A549 (cell line): ENCODE data around the gene GABBR1. TPM values are rescaled to one million over a fixed set of nuclear protein-coding genes. Genes with fewer than 3 reads are reported as not detected.

ENCODE experiments used
- ATAC-seq, 2 experiments: fragments of 200-7000 bp in 1 of 2; fragments of >200 bp in 1 of 2; cut with Nextera tagmentation in 1 of 2; cut with Tn5 transposase in 1 of 2; 3 replicates each; pipeline versions ENCODE4 v1.8.0 to v1.9.1; 2018 to 2020; ENCODE audit warnings: mild to moderate bottlenecking in 1 of 2, moderate library complexity in 1 of 2
- CTCF ChIA-PET: fragments of 300-600 bp; sonication (Branson Sonifier 250); formaldehyde crosslinking; extraction: SDS; loops from one replicate; lab custom pipeline; 2021; ENCODE audit warnings: antibody characterized with exemption, inconsistent platforms; lab: Yijun Ruan, JAX
- POLR2A ChIA-PET: fragments of 350-600 bp; formaldehyde crosslinking; extraction: SDS; loops from one replicate; lab custom pipeline; 2021; ENCODE audit warnings: antibody characterized with exemption, inconsistent platforms; lab: Yijun Ruan, JAX
- DNase-seq, 2 experiments: peaks; one replicate each; pipeline versions ENCODE4 v3.0.0 to v3.0.0-alpha.2; 2011 to 2016; ENCODE audit warnings: low read depth in 1 of 2, low spot score in 1 of 2
- FAIRE-seq: peaks from 2 replicates; lab custom pipeline; 2011; peaks lifted over from hg19 to GRCh38; lab: Jason Lieb, UNC
- H3K27ac ChIP-seq, 2 experiments: fragments of >200 bp; sonication (Bioruptor Twin); formaldehyde crosslinking; 3 replicates each; pipeline ENCODE4 v1.5.1; 2016 to 2017
- H3K4me1 ChIP-seq: fragments of >200 bp; sonication (Bioruptor Twin); formaldehyde crosslinking; 3 replicates; pipeline ENCODE4 v1.6.1; 2016
- H3K4me2 ChIP-seq: fragments of >200 bp; sonication (Bioruptor Twin); formaldehyde crosslinking; 3 replicates; pipeline ENCODE4 v1.6.1; 2016
- H3K4me3 ChIP-seq: fragments of >200 bp; sonication (Bioruptor Twin); formaldehyde crosslinking; 3 replicates; pipeline ENCODE4 v1.5.1; 2016
- H3K9me3 ChIP-seq: fragments of >200 bp; sonication (Bioruptor Twin); formaldehyde crosslinking; 3 replicates; pipeline ENCODE4 v1.6.1; 2016
- CTCF ChIP-seq: fragments of >200 bp; sonication (Bioruptor Twin); formaldehyde crosslinking; IDR thresholded peaks from 3 replicates; pipeline ENCODE4 v1.5.1; 2016
- ELK1 ChIP-seq: fragments of 150-350 bp; IDR thresholded peaks from 2 replicates; pipeline ENCODE4 v1.6.1; 2014; ENCODE audit warnings: low read depth, mild to moderate bottlenecking, low read length
- ESRRA ChIP-seq: fragments of 150-350 bp; IDR thresholded peaks from 2 replicates; pipeline ENCODE4 v1.6.1; 2014; ENCODE audit warnings: mild to moderate bottlenecking, low read length, borderline replicate concordance
- HOXB5 ChIP-seq: fragments of 250-450 bp; sonication (Bioruptor Pico); IDR thresholded peaks from 2 replicates; pipeline ENCODE4 v1.5.0; 2020; ENCODE audit warnings: mild to moderate bottlenecking, moderate library complexity
- KDM5A ChIP-seq: fragments of 200-600 bp; sonication (generic); IDR thresholded peaks from 2 replicates; pipeline ENCODE4 v1.6.1; 2016; ENCODE audit warnings: antibody characterized with exemption, mild to moderate bottlenecking
- MAFK ChIP-seq: fragments of 450-650 bp; IDR thresholded peaks from 2 replicates; pipeline ENCODE4 v1.6.1; 2014; ENCODE audit not compliant: partially characterized antibody
- NPAS2 ChIP-seq: fragments of 250-450 bp; sonication (Bioruptor Pico); IDR thresholded peaks from 2 replicates; pipeline ENCODE4 v1.8.0; 2022; ENCODE audit warnings: mild to moderate bottlenecking, moderate library complexity, borderline replicate concordance
- POLR2AphosphoS2 ChIP-seq: conservative IDR thresholded peaks from 2 replicates; pipeline ENCODE4 v1.6.1; 2012; ENCODE audit warnings: low read length, improper control_type of control experiment, inconsistent platforms
- RARB ChIP-seq: fragments of 250-450 bp; sonication (Bioruptor Pico); IDR thresholded peaks from 2 replicates; pipeline ENCODE4 v1.8.0; 2021; ENCODE audit warnings: mild to moderate bottlenecking, moderate library complexity
- RNF2 ChIP-seq: fragments of 200-600 bp; sonication (generic); IDR thresholded peaks from 2 replicates; pipeline ENCODE4 v1.6.1; 2016; ENCODE audit warnings: low read depth, mild to moderate bottlenecking, antibody characterized with exemption, moderate library complexity, borderline replicate concordance
- USF2 ChIP-seq: fragments of 450-650 bp; IDR thresholded peaks from 2 replicates; pipeline ENCODE4 v1.6.1; 2014; ENCODE audit warnings: antibody characterized with exemption
- WGBS: methylation state at CpG from one replicate; pipeline ENCODE4 v1.1.6; 2017; ENCODE audit errors: missing lambda C conversion rate; 5-methylcytosine and 5-hydroxymethylcytosine counted together
- polyA plus RNA-seq, 4 experiments: library from polyadenylated mRNA; depleted of rRNA in 3 of 4; stranded (reverse); fragments of >200 nt; fragmentation: RNase III in 1 of 4; extraction: RNeasy Plus Mini Kit Qiagen cat#74134 plus additional on column Dnase treatment in 1 of 4; gene quantifications; 2 replicates in 3 of 4; 3 replicates in 1 of 4; pipeline ENCODE4 v1.2.3, GENCODE V29; 2011 to 2017
- TF ChIP-seq, protein P1 (sequence below): IDR thresholded peaks from 2 replicates; pipeline ENCODE4 v1.6.1; 2012; ENCODE audit warnings: low read depth, borderline replicate concordance
- TF ChIP-seq, protein P2 (sequence below): fragments of 200-600 bp; sonication (generic); IDR thresholded peaks from 2 replicates; pipeline ENCODE4 v1.6.1; 2016; ENCODE audit warnings: antibody characterized with exemption, mild to moderate bottlenecking, moderate library complexity

The GABBR1 gene
- polyA plus RNA-seq, 2 of the 4 experiments (the other 2 are of a cell fraction), result 6.8 to 9.0 TPM

GRCh38 chr6:29603456-29603855 is 29.5 kb downstream of the GABBR1 start:
- Histone ChIP-seq H3K4me3 (no peak overlapping the region), H3K9me3 (no peaks in the 10 kb centered on the region), H3K27ac (no peak overlapping the region), H3K4me1 (no peaks in the 10 kb centered on the region), H3K4me2 (no peak overlapping the region)
- no peak for FAIRE-seq
- 95% methylated on average over 7 of the region's 11 CpGs for WGBS
- no peak for DNase-seq
- POLR2A ChIA-PET, result no interaction called here
- no peak for ATAC-seq
- TF ChIP-seq NPAS2 (CRISPR knock-in tag) (no peak), USF2 (no peak), ELK1 (no peak), POLR2AphosphoS2 (no peak), RNF2 (no peak), KDM5A (no peak), ESRRA (no peak), HOXB5 (CRISPR knock-in tag) (no peak)
- TF ChIP-seq, protein P1, sequence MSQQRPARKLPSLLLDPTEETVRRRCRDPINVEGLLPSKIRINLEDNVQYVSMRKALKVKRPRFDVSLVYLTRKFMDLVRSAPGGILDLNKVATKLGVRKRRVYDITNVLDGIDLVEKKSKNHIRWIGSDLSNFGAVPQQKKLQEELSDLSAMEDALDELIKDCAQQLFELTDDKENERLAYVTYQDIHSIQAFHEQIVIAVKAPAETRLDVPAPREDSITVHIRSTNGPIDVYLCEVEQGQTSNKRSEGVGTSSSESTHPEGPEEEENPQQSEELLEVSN, result no peak
- TF ChIP-seq, protein P2, sequence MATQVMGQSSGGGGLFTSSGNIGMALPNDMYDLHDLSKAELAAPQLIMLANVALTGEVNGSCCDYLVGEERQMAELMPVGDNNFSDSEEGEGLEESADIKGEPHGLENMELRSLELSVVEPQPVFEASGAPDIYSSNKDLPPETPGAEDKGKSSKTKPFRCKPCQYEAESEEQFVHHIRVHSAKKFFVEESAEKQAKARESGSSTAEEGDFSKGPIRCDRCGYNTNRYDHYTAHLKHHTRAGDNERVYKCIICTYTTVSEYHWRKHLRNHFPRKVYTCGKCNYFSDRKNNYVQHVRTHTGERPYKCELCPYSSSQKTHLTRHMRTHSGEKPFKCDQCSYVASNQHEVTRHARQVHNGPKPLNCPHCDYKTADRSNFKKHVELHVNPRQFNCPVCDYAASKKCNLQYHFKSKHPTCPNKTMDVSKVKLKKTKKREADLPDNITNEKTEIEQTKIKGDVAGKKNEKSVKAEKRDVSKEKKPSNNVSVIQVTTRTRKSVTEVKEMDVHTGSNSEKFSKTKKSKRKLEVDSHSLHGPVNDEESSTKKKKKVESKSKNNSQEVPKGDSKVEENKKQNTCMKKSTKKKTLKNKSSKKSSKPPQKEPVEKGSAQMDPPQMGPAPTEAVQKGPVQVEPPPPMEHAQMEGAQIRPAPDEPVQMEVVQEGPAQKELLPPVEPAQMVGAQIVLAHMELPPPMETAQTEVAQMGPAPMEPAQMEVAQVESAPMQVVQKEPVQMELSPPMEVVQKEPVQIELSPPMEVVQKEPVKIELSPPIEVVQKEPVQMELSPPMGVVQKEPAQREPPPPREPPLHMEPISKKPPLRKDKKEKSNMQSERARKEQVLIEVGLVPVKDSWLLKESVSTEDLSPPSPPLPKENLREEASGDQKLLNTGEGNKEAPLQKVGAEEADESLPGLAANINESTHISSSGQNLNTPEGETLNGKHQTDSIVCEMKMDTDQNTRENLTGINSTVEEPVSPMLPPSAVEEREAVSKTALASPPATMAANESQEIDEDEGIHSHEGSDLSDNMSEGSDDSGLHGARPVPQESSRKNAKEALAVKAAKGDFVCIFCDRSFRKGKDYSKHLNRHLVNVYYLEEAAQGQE, result no peak
- CTCF ChIA-PET, result interaction anchor here (1.3 kb wide), 1 partner anchor 10 kb away, joined by 3 read pairs; no protein-coding TSS in a partner anchor

DNA sequence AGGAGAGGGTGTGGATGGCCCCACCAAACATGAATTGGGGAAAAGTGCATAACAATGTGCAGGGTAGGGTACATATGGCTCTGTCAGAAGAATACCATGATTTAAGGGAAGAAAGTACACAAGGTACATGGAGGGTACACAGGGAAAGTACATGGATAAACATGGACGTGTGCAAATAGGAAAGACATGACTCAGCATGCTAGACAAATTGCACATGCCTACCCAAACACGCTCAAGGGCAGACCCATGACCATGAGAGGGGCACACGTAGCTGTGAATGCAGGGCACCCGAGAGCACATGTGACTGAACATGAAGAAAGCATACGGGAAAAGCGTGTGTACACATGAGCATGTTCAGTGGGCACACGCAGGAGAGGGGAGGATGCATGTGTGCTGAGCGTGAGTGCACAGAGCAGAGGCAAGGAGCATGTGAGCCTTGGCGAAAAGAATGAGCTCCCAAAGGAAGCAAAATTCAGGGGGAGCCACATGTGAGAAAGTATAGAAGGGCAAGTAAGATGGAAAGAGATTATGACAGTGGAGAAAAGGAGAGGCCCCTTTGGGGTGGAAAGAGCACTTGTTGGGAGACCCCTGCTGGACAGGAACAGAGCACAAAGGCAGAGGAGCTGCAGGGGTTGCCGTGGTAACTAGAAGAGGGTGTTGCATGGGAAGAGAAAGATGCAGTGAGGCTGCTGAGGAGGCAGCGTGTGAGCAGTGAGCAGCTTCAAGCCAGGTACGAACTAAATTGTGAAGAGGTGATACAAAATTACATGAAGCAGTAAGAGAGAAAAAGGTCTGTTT is 30.2 kb downstream of the GABBR1 start:
- peak; percentile 48 to 75; a peak in 3 of 6 replicates for ATAC-seq
- H3K27ac ChIP-seq, result no peak overlapping the region
- H3K4me2 ChIP-seq, result no peak overlapping the region
- WGBS, result 86% methylated on average over 12 of the region's 12 CpGs
- H3K9me3 ChIP-seq, result no peaks in the 10 kb centered on the region
- no peak overlapping the region for H3K4me3 ChIP-seq
- no peak for FAIRE-seq
- H3K4me1 ChIP-seq, result no peaks in the 10 kb centered on the region
- ChIA-PET CTCF (interaction anchor here (0.6 to 1.3 kb wide), 2 partner anchors 11 to 640 kb away, joined by 3 to 4 read pairs; no protein-coding TSS in a partner anchor), POLR2A (no interaction called here)
- peak; percentile 20 to 27 for DNase-seq
- no peak for TF ChIP-seq RARB (CRISPR knock-in tag)
- TF ChIP-seq CTCF, result 0 out of 3 replicates have a peak, but pooled peaks have one; percentile 11
- TF ChIP-seq ESRRA, result no peak
- peak; percentile 23 for TF ChIP-seq MAFK
